Activated CD8-positive, alpha-beta T cell treated with anti-CD3 and anti-CD28 coated beads for 36 hours (primary cell): ENCODE results near the gene PIEZO1. TPM values are rescaled to one million over a fixed set of nuclear protein-coding genes. Genes with fewer than 3 reads are reported as not detected.
"Not testable (repeated sequence)": the region's sequence is repeated elsewhere in the genome, so short reads cannot be mapped to it uniquely, and the experiment has no call there.

Source experiments
- ATAC-seq: fragments of 200-7000 bp; cut with Tn5 transposase; one replicate; pipeline ENCODE4 v1.10.0; 2021; ENCODE audit warnings: mild to moderate bottlenecking, moderate library complexity
- CTCF ChIA-PET: fragments of 350-600 bp; sonication (Branson Sonifier 250); formaldehyde crosslinking; loops from one replicate; lab custom pipeline; 2021; ENCODE audit warnings: antibody characterized with exemption; lab: Charles Lee
- POLR2A ChIA-PET: fragments of 350-600 bp; sonication (Branson Sonifier 250); formaldehyde crosslinking; loops from one replicate; lab custom pipeline; 2021; ENCODE audit warnings: antibody characterized with exemption; lab: Charles Lee
- DNase-seq: peaks from one replicate; pipeline ENCODE4 v3.0.0-alpha.2; 2020
- H3K27ac Mint-ChIP-seq: one replicate; pipeline ENCODE4 v1.8.0; 2021; ENCODE audit warnings: mild to moderate bottlenecking, mixed read lengths
- H3K27me3 Mint-ChIP-seq: one replicate; pipeline ENCODE4 v1.8.0; 2021; ENCODE audit warnings: mixed read lengths
- H3K36me3 Mint-ChIP-seq: one replicate; pipeline ENCODE4 v1.8.0; 2021; ENCODE audit warnings: low read depth, mixed read lengths
- H3K4me1 Mint-ChIP-seq: one replicate; pipeline ENCODE4 v1.8.0; 2021; ENCODE audit warnings: low read depth, mixed read lengths
- H3K4me3 Mint-ChIP-seq: one replicate; pipeline ENCODE4 v1.8.0; 2021; ENCODE audit warnings: mild to moderate bottlenecking, moderate library complexity, mixed read lengths
- H3K9me3 Mint-ChIP-seq: one replicate; pipeline ENCODE4 v1.8.0; 2021; ENCODE audit warnings: mixed read lengths
- CTCF ChIP-seq: fragments of 200-600 bp; IDR thresholded peaks from one replicate; pipeline ENCODE4 v1.8.0; 2022; ENCODE audit warnings: antibody characterized with exemption, mild to moderate bottlenecking
- intact Hi-C: fragments of 100-400 bp; cut with micrococcal nuclease; formaldehyde crosslinking; loops from one replicate; pipeline ENCODE4 v1.10.0; 2022
- total RNA-seq, 2 experiments: library from RNA; stranded (reverse); gene quantifications; one replicate each; pipeline ENCODE4 v1.2.3, GENCODE V29; 2021

Gene PIEZO1
- total RNA-seq, 2 experiments from 2014 or later = 87.7 to 91.8 TPM

GRCh38 chr16:88789594-88789993 lies 4.6 kb upstream of the PIEZO1 start:
- H3K27me3 Mint-ChIP-seq = no peaks in the 10 kb centered on the region
- H3K36me3 Mint-ChIP-seq = peaks cover 2% of the 10 kb centered on the region
- ATAC-seq = no peak
- no peak for DNase-seq
- no peaks in the 10 kb centered on the region for H3K9me3 Mint-ChIP-seq
- POLR2A ChIA-PET = interaction anchor here (0.9 to 1.1 kb wide), 2 partner anchors 9 to 88 kb away, joined by 3 read pairs; no protein-coding TSS in a partner anchor
- no peak overlapping the region for H3K4me3 Mint-ChIP-seq
- intact Hi-C loops = no loop called here
- H3K27ac Mint-ChIP-seq = no peak overlapping the region
- no peak for TF ChIP-seq CTCF
- H3K4me1 Mint-ChIP-seq = peaks cover 43% of the 10 kb centered on the region
- CTCF ChIA-PET = no interaction called here

- H3K36me3 Mint-ChIP-seq, H3K27me3 Mint-ChIP-seq, H3K9me3 Mint-ChIP-seq, H3K27ac Mint-ChIP-seq, H3K4me3 Mint-ChIP-seq, ATAC-seq, intact Hi-C loops, DNase-seq: not testable (repeated sequence)
- CTCF ChIA-PET = interaction anchor here (2.1 kb wide), 1 partner anchor 52 kb away, joined by 10 read pairs; no protein-coding TSS in a partner anchor
- POLR2A ChIA-PET = interaction anchor here (2.0 kb wide), 1 partner anchor 8 kb away, joined by 6 read pairs; no protein-coding TSS in a partner anchor
- peaks cover 40% of the 10 kb centered on the region for H3K4me1 Mint-ChIP-seq
Observed at GRCh38 chr16:88788749-88789148, 3.7 kb upstream of the PIEZO1 start.

GRCh38 chr16:88787579-88788314 lies 2.7 kb upstream of the PIEZO1 start:
- Mint-ChIP-seq H3K27ac (no peak overlapping the region), H3K4me3 (no peak overlapping the region), H3K9me3 (no peaks in the 10 kb centered on the region), H3K4me1 (peaks cover 39% of the 10 kb centered on the region), H3K36me3 (peaks cover 2% of the 10 kb centered on the region), H3K27me3 (no peaks in the 10 kb centered on the region)
- ChIA-PET CTCF (interaction anchor here (1.7 to 2.1 kb wide), 2 partner anchors 9 to 51 kb away, joined by 6 to 10 read pairs; no protein-coding TSS in a partner anchor), POLR2A (interaction anchor here (0.9 to 2.0 kb wide), 2 partner anchors 9 to 14 kb away, joined by 4 to 6 read pairs; no protein-coding TSS in a partner anchor)
- no peak for TF ChIP-seq CTCF
- DNase-seq = no peak
- no peak for ATAC-seq
- intact Hi-C loops = no loop called here

GRCh38 chr16:88784856-88785105 lies 239 bp downstream of the PIEZO1 start:
- ATAC-seq = peak; percentile 1
- H3K4me1 Mint-ChIP-seq = peaks cover 42% of the 10 kb centered on the region

More at GRCh38 chr16:88784856-88785105, 239 bp downstream of the PIEZO1 start:
- Mint-ChIP-seq H3K27ac (no peak overlapping the region), H3K36me3 (no peaks in the 10 kb centered on the region), H3K4me3 (no peak overlapping the region), H3K27me3 (no peaks in the 10 kb centered on the region), H3K9me3 (no peaks in the 10 kb centered on the region)
- no peak for TF ChIP-seq CTCF
- ChIA-PET CTCF (interaction anchor here (0.8 to 6.5 kb wide), 4 partner anchors 9 to 83 kb away, joined by 3 to 37 read pairs (median 4); no protein-coding TSS in a partner anchor), POLR2A (interaction anchor here (1.0 to 6.7 kb wide), 4 partner anchors 14 to 155 kb away, joined by 3 to 81 read pairs (median 46); partner anchors contain the start of genes APRT and CDT1)
- DNase-seq = no peak
- intact Hi-C loops = loop anchor here (5.0 kb wide), 1 partner anchor 42 kb away; no protein-coding TSS in a partner anchor
